Iris pigment epithelial cell (primary cell): ENCODE data around the gene RAB3B.

ENCODE experiments used
- DNase-seq: peaks from one replicate; pipeline ENCODE4 v3.0.0-alpha.2; 2011; ENCODE audit warnings: low read depth

RAB3B gene

GRCh38 chr1:51871351-51871975 is 119.0 kb downstream of the RAB3B start:
- DNase-seq = no peak

GRCh38 chr1:51870603-51871350 is 119.7 kb downstream of the RAB3B start:
- no peak for DNase-seq

GRCh38 chr1:51867479-51868232 is 122.8 kb downstream of the RAB3B start:
- no peak for DNase-seq

- DNase-seq = no peak
These were observed 127.1 kb downstream of the RAB3B start for GRCh38 chr1:51863384-51863783.

- peak; percentile 65 for DNase-seq
These were observed 128.8 kb downstream of the RAB3B start for GRCh38 chr1:51861669-51862068.

GRCh38 chr1:51859735-51860134 is 130.8 kb downstream of the RAB3B start:
- no peak for DNase-seq

GRCh38 chr1:51859333-51859732 is 131.2 kb downstream of the RAB3B start:
- DNase-seq = no peak

- no peak for DNase-seq
These were observed 131.6 kb downstream of the RAB3B start for GRCh38 chr1:51858892-51859291.
